Loucy (cell line): Measurements from ENCODE around the gene CYLD.

Source experiments
- H2AFZ ChIP-seq: fragments of 200-600 bp; sonication (generic); 2 replicates; pipeline ENCODE4 v1.6.0; 2016; ENCODE audit warnings: antibody characterized with exemption, mild to moderate bottlenecking, low read length, moderate library complexity
- H3F3A ChIP-seq: fragments of 200-600 bp; 2 replicates; pipeline ENCODE4 v1.6.0; 2016; ENCODE audit warnings: antibody characterized with exemption, low read depth, mild to moderate bottlenecking
- H3K27me3 ChIP-seq: fragments of 200-600 bp; sonication (generic); 2 replicates; pipeline ENCODE4 v1.6.1; 2014; ENCODE audit warnings: low read length, mild to moderate bottlenecking; ENCODE audit not compliant: insufficient read depth, poor library complexity, severe bottlenecking
- H3K36me3 ChIP-seq: fragments of 200-600 bp; sonication (generic); 2 replicates; pipeline ENCODE4 v1.6.1; 2016; ENCODE audit warnings: low read length; ENCODE audit not compliant: insufficient read depth
- H3K4me1 ChIP-seq: fragments of 200-600 bp; sonication (generic); 2 replicates; pipeline ENCODE4 v1.5.1; 2014; ENCODE audit warnings: low read length, mild to moderate bottlenecking; ENCODE audit not compliant: insufficient read depth, poor library complexity, severe bottlenecking
- H3K4me2 ChIP-seq: fragments of 200-600 bp; sonication (generic); 2 replicates; pipeline ENCODE4 v1.6.0; 2014; ENCODE audit warnings: antibody characterized with exemption, low read length, low read depth, mild to moderate bottlenecking; ENCODE audit not compliant: poor library complexity, severe bottlenecking
- H3K4me3 ChIP-seq: fragments of 200-600 bp; sonication (generic); 2 replicates; pipeline ENCODE4 v1.5.1; 2014; ENCODE audit warnings: low read length, mild to moderate bottlenecking, mixed read lengths; ENCODE audit not compliant: poor library complexity, severe bottlenecking
- H3K79me2 ChIP-seq: fragments of 200-600 bp; sonication (generic); 2 replicates; pipeline ENCODE4 v1.6.1; 2014; ENCODE audit warnings: low read length; ENCODE audit not compliant: insufficient read depth
- H3K9ac ChIP-seq: fragments of 200-600 bp; sonication (generic); 2 replicates; pipeline ENCODE4 v1.6.0; 2014; ENCODE audit warnings: mild to moderate bottlenecking, low read depth, low read length, moderate library complexity; ENCODE audit not compliant: poor library complexity, severe bottlenecking
- H3K9me2 ChIP-seq: fragments of 200-600 bp; sonication (generic); replicated peaks from 2 replicates; pipeline ENCODE4 v1.6.1; 2016; ENCODE audit warnings: low read depth, low read length, mixed read lengths
- H3K9me3 ChIP-seq: fragments of 200-600 bp; sonication (generic); 2 replicates; pipeline ENCODE4 v1.6.1; 2014; ENCODE audit warnings: mild to moderate bottlenecking, antibody characterized with exemption, low read length, low read depth; ENCODE audit not compliant: insufficient read depth
- H4K20me1 ChIP-seq: fragments of 200-600 bp; sonication (generic); 2 replicates; pipeline ENCODE4 v1.6.0; 2014; ENCODE audit warnings: antibody characterized with exemption, low read length, mild to moderate bottlenecking; ENCODE audit not compliant: insufficient read depth, poor library complexity, severe bottlenecking
- CTCF ChIP-seq: fragments of 200-600 bp; sonication (generic); conservative IDR thresholded peaks from 2 replicates; pipeline ENCODE4 v1.5.1; 2014; ENCODE audit warnings: mild to moderate bottlenecking, antibody characterized with exemption, low read length
- EZH2phosphoT487 ChIP-seq: fragments of 200-600 bp; IDR thresholded peaks from 2 replicates; pipeline ENCODE4 v1.6.1; 2018; ENCODE audit warnings: antibody characterized with exemption, mild to moderate bottlenecking, moderate library complexity, borderline replicate concordance

The CYLD gene

DNA sequence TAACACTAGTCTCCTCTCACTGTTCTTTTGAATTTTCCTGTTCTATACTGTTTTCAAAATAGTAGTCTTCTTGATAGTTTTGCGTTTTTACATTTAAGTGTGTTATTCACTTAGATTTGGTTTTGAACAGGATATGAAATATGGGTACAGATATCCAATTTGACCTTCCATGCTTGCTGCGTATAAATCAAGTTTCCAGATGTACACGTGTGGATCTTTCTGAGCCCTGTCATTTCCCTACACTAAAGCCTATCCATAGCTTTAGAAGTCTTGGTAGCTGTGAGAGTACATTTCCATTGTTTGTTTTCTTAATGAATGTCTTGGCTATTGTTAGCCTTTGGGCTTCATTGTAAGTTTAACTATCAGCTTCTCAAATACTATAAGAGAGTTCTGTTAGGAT lies 20.4 kb downstream of the CYLD start:
- no peaks in the 10 kb centered on the region for H3K27me3 ChIP-seq
- H3K9ac ChIP-seq, result no peak overlapping the region
- peaks cover 33% of the 10 kb centered on the region for H3K79me2 ChIP-seq
- H3F3A ChIP-seq, result no peaks in the 10 kb centered on the region
- TF ChIP-seq EZH2phosphoT487 (no peak), CTCF (no peak)
- no peaks in the 10 kb centered on the region for H3K9me2 ChIP-seq
- peaks cover 26% of the 10 kb centered on the region for H3K36me3 ChIP-seq
- no peaks in the 10 kb centered on the region for H4K20me1 ChIP-seq
- H2AFZ ChIP-seq, result no peak overlapping the region
- H3K4me3 ChIP-seq, result no peak overlapping the region
- H3K9me3 ChIP-seq, result peaks cover 12% of the 10 kb centered on the region; the same call in 1 of the 2 replicates
- no peaks in the 10 kb centered on the region for H3K4me1 ChIP-seq
- H3K4me2 ChIP-seq, result no peak overlapping the region

DNA sequence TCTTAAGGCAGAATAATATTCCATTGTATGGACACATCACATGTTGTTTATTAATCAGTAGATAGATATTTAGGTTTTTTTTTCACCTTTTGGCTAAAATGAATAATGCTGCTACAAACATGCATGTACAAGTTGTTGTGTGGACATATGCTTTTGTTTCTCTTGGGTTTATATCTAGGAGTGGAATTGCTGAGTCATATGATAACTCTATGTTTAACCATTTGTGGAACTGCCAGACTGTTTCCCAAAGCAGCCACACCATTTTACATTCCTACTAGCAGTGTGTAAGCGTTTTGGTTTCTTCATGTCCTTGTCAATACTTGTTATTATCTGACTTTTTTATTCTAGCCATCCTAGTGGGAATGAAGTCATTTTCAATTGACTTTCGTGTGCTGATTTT lies 21.3 kb downstream of the CYLD start:
- H3K9me3 ChIP-seq, result peaks cover 12% of the 10 kb centered on the region; the same call in 1 of the 2 replicates
- no peaks in the 10 kb centered on the region for H4K20me1 ChIP-seq
- peaks cover 29% of the 10 kb centered on the region for H3K79me2 ChIP-seq

GRCh38 chr16:50765260-50765659 lies 23.4 kb downstream of the CYLD start:
- Histone ChIP-seq H4K20me1 (no peaks in the 10 kb centered on the region), H3K4me1 (no peaks in the 10 kb centered on the region), H3K4me3 (no peak overlapping the region), H3K36me3 (peaks cover 24% of the 10 kb centered on the region), H3F3A (no peaks in the 10 kb centered on the region), H3K4me2 (no peak overlapping the region), H3K9me2 (no peaks in the 10 kb centered on the region), H3K9me3 (peaks cover 17% of the 10 kb centered on the region), H2AFZ (no peak overlapping the region), H3K27me3 (no peaks in the 10 kb centered on the region), H3K9ac (no peak overlapping the region), H3K79me2 (peaks cover 23% of the 10 kb centered on the region)
- TF ChIP-seq EZH2phosphoT487 (no peak), CTCF (no peak)

More for the DNA sequence above, 21.3 kb downstream of the CYLD start:
- no peaks in the 10 kb centered on the region for H3K9me2 ChIP-seq
- no peaks in the 10 kb centered on the region for H3K4me1 ChIP-seq
- H2AFZ ChIP-seq, result no peak overlapping the region
- peaks cover 26% of the 10 kb centered on the region for H3K36me3 ChIP-seq
- no peaks in the 10 kb centered on the region for H3K27me3 ChIP-seq
- no peaks in the 10 kb centered on the region for H3F3A ChIP-seq
- no peak overlapping the region for H3K4me3 ChIP-seq
- no peak overlapping the region for H3K4me2 ChIP-seq
- H3K9ac ChIP-seq, result no peak overlapping the region
- no peak for TF ChIP-seq EZH2phosphoT487
- TF ChIP-seq CTCF, result no peak
